Neural crest cell (in vitro differentiated cells): ENCODE results near the gene MAN2B2. TPM values are rescaled to one million over a fixed set of nuclear protein-coding genes. Genes with fewer than 3 reads are reported as not detected.

ENCODE experiments used
- DNase-seq: peaks from one replicate; pipeline ENCODE4 v3.0.0; 2021; ENCODE audit warnings: low read depth, mixed read lengths, low spot score
- H3K27ac Mint-ChIP-seq: one replicate; pipeline ENCODE4 v1.8.0; 2021; ENCODE audit warnings: mild to moderate bottlenecking, mixed read lengths; ENCODE audit not compliant: unreplicated experiment
- H3K27me3 Mint-ChIP-seq: 2 replicates; pipeline ENCODE4 v1.8.0; 2021; ENCODE audit warnings: low read depth, mild to moderate bottlenecking, mixed read lengths
- H3K36me3 Mint-ChIP-seq: 2 replicates; pipeline ENCODE4 v1.8.0; 2021; ENCODE audit warnings: low read depth, mild to moderate bottlenecking, mixed read lengths
- H3K4me1 Mint-ChIP-seq: 2 replicates; pipeline ENCODE4 v1.8.0; 2021; ENCODE audit warnings: mixed read lengths
- H3K4me3 Mint-ChIP-seq: one replicate; pipeline ENCODE4 v1.8.0; 2021; ENCODE audit warnings: mild to moderate bottlenecking, mixed read lengths
- H3K9me3 Mint-ChIP-seq: 2 replicates; pipeline ENCODE4 v1.8.0; 2021; ENCODE audit warnings: mixed read lengths
- total RNA-seq: library from RNA; stranded (reverse); gene quantifications from 2 replicates; pipeline ENCODE4 v1.2.1, GENCODE V29; 2021
- TF ChIP-seq, protein P1 (sequence below): fragments of 200-600 bp; sonication (generic); conservative IDR thresholded peaks from 2 replicates; pipeline ENCODE4 v1.5.0; 2021; ENCODE audit warnings: antibody characterized with exemption, mild to moderate bottlenecking

Gene MAN2B2
- total RNA-seq, 1 donor from 2014 or later, result 9.4 TPM

DNA sequence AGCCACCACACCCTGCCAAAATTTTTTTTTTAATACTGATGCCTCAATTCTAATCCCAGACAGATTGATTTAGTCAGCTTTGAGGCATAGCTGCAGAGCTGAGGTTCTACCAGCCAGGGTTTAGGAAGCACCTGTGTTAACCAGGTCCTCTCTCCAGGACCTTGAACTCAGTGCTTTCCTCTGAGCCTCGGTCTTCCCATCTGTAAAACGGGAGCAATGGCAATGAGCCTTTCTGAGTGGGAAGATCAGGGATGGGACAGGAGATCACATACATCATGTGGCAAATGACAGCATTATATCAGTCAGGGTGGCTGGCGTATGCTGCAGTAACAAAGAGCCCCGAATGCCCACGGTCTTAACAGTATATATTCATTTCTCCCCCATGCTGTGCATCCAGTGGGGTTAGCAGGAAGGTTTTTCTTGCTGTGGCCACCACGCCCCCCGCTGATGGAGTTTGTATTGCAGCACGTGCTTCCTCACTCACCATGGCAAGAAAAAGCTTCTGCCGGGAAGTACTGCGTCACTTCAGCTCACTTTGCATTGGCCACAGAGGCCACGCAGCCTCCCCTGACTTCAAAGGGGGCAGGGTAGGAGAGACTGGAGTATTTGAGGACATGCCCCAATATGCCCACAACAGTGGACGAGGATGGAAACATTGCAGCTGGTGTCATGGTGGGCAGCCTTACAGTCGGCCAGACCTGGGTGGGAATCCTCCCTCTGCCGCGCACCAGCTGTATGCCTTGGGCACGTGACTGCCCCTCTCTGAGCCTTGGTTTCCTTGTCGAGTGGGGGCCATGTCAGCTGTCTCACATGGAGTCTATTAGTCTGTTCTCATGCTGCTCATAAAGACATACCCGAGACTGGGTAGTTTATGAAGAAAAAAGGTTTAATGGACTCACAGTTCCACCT is 41.4 kb downstream of the MAN2B2 start:
- no peaks in the 10 kb centered on the region for H3K9me3 Mint-ChIP-seq
- H3K27me3 Mint-ChIP-seq, result no peaks in the 10 kb centered on the region
- DNase-seq, result no peak
- no peak overlapping the region for H3K4me3 Mint-ChIP-seq
- peaks cover 8% of the 10 kb centered on the region for H3K36me3 Mint-ChIP-seq
- TF ChIP-seq, protein P1, sequence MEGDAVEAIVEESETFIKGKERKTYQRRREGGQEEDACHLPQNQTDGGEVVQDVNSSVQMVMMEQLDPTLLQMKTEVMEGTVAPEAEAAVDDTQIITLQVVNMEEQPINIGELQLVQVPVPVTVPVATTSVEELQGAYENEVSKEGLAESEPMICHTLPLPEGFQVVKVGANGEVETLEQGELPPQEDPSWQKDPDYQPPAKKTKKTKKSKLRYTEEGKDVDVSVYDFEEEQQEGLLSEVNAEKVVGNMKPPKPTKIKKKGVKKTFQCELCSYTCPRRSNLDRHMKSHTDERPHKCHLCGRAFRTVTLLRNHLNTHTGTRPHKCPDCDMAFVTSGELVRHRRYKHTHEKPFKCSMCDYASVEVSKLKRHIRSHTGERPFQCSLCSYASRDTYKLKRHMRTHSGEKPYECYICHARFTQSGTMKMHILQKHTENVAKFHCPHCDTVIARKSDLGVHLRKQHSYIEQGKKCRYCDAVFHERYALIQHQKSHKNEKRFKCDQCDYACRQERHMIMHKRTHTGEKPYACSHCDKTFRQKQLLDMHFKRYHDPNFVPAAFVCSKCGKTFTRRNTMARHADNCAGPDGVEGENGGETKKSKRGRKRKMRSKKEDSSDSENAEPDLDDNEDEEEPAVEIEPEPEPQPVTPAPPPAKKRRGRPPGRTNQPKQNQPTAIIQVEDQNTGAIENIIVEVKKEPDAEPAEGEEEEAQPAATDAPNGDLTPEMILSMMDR, result no peak
- no peak overlapping the region for H3K27ac Mint-ChIP-seq
- H3K4me1 Mint-ChIP-seq, result no peaks in the 10 kb centered on the region

DNA sequence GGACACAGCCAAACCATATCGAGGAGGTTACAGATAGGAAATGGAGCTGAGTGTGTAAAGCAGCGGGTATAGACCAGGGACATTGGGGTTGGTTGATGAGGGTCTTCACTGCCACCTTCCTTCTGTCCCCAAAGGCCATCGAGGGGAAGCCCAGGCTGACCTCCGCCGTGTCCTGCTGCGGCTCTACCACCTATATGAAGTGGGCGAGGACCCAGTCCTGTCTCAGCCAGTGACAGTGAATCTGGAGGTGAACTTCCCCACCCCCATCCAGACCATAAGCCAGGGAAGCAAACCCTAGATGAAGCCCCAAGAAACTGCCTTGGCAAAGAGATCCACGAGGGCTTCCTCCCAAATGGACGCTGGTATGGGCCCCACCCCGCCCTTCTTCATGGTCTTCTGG is 42.3 kb downstream of the MAN2B2 start:
- H3K27ac Mint-ChIP-seq, result no peak overlapping the region
- no peak for DNase-seq
- no peaks in the 10 kb centered on the region for H3K9me3 Mint-ChIP-seq
- no peaks in the 10 kb centered on the region for H3K4me1 Mint-ChIP-seq
- H3K27me3 Mint-ChIP-seq, result no peaks in the 10 kb centered on the region
- H3K36me3 Mint-ChIP-seq, result peaks cover 8% of the 10 kb centered on the region
- TF ChIP-seq, protein P1, result no peak
- no peak overlapping the region for H3K4me3 Mint-ChIP-seq

DNA sequence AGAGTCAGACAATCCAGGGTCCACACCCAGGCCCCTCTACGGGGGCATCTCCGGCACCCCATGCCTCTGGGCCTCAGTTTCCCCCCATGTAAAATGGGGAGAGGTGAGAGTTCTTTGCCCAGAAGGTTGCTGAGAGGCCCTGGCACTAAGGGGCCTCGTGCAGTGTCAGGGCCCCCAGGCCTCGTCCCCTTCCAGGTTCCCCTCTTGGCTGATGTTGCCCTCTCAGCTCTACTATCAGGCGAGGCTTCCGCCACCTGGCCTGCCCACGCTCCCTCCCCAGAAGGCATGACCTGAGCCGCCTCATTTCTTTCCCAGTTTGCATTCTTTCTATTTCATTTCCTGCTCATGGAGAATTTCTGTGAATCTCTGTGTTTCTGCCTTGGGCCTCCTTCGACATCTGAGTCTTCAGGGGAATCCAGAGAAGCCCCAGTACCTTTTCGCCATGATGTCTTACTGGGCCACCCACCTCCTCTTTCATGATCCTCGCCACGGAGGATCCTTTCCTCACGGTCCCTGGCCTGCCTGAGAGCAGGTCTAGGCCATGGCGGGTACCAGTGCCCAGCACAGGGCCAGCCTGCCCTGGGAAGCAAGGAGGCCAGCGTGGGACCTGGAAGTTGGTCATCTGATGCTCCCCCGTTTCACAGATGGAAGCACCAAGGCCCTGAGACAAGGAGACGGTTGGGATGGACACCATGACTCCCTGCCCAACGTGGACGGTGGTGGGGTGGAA is 43.6 kb downstream of the MAN2B2 start:
- DNase-seq, result no peak
- TF ChIP-seq, protein P1, result no peak
- H3K4me1 Mint-ChIP-seq, result no peaks in the 10 kb centered on the region
- no peaks in the 10 kb centered on the region for H3K9me3 Mint-ChIP-seq
- H3K36me3 Mint-ChIP-seq, result peaks cover 8% of the 10 kb centered on the region
- H3K27me3 Mint-ChIP-seq, result no peaks in the 10 kb centered on the region
- no peak overlapping the region for H3K27ac Mint-ChIP-seq
- no peak overlapping the region for H3K4me3 Mint-ChIP-seq

DNA sequence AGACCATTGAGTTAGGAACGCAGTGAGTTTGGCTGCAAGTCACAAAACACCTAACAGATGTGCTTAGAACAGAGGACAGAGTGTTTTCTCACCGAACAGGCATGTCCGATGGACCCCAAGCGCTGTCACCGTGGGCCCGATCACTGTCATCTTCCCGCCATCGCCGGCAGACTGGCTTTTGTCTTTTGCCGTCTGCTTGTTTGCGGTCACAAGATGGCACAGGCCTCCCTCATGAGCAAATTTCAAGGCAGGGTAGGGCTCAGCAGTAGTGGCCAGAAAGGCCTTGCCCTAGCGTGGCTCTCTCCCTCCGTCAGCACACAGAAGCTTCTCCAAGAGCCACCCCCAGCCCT is 44.1 kb downstream of the MAN2B2 start:
- no peak for DNase-seq
- peaks cover 8% of the 10 kb centered on the region for H3K36me3 Mint-ChIP-seq
- no peaks in the 10 kb centered on the region for H3K27me3 Mint-ChIP-seq
- no peak overlapping the region for H3K27ac Mint-ChIP-seq
- TF ChIP-seq, protein P1, result no peak
- H3K4me3 Mint-ChIP-seq, result no peak overlapping the region
- H3K4me1 Mint-ChIP-seq, result no peaks in the 10 kb centered on the region
- no peaks in the 10 kb centered on the region for H3K9me3 Mint-ChIP-seq

DNA sequence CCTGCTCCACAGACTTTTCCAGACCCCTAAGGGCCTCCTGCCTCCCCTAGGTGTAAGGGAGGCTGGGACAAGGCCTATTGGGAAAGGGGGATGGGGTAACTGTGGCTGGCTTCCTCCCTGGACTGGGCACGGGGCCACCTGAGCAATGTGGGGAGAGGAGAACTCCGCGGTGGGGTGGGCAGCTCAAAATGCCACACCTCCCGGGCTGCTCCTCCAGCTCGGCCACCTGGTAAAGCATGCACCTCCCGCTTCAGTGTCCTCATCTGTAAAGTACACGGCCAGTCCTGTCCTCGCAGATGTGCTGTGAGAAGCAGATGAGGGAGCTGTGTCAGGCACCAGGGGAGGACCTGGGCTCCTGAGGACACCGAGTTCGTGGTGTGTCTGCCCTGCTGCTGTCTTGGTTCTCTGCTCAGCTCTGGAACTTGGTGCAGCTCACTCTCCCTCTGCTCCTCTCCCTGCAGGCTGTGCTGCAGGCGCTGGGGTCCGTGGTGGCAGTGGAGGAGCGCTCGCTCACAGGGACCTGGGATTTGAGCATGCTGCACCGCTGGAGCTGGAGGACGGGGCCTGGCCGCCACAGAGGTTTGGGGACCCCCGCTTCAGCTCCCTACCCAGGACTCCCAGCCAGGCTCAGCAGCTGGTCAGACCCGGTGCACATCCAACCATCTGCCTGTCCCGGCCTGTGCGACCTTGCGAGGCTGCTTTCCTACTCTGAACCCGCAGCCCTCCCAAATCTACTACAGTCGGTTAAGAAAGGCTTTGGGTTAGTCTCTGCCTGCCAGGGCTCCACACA is 44.7 kb downstream of the MAN2B2 start:
- Mint-ChIP-seq H3K27me3 (no peaks in the 10 kb centered on the region), H3K27ac (no peak overlapping the region), H3K4me3 (no peak overlapping the region), H3K4me1 (no peaks in the 10 kb centered on the region), H3K9me3 (no peaks in the 10 kb centered on the region), H3K36me3 (peaks cover 8% of the 10 kb centered on the region)
- no peak for DNase-seq
- TF ChIP-seq, protein P1, result no peak
